RPMI7951 (cell line): ENCODE measurements around the gene LCT. TPM values are rescaled to one million over a fixed set of nuclear protein-coding genes. Genes with fewer than 3 reads are reported as not detected.
"Not testable (repeated sequence)": the region's sequence is repeated elsewhere in the genome, so short reads cannot be mapped to it uniquely, and the experiment has no call there.

Experiments used
- DNase-seq: peaks from one replicate; pipeline ENCODE4 v3.0.0-alpha.2; 2012; ENCODE audit warnings: low read depth
- total RNA-seq: library from RNA; depleted of rRNA; stranded (reverse); fragments of >200 nt; shearing (Covaris generic); gene quantifications from 2 replicates; pipeline ENCODE4 v1.2.3, GENCODE V29; 2014

LCT gene
- total RNA-seq, 1 experiment from 2014 or later, result not detected

- DNase-seq, result no peak
Observed at GRCh38 chr2:135831180-135831812, 5.7 kb downstream of the LCT start.

- no peak for DNase-seq
Observed at GRCh38 chr2:135829378-135830135, 7.4 kb downstream of the LCT start.

GRCh38 chr2:135826544-135826943, 10.4 kb downstream of the LCT start:
- no peak for DNase-seq

GRCh38 chr2:135825550-135826176, 11.3 kb downstream of the LCT start:
- DNase-seq, result no peak

GRCh38 chr2:135825131-135825530, 11.9 kb downstream of the LCT start:
- no peak for DNase-seq

GRCh38 chr2:135822855-135823254, 14.1 kb downstream of the LCT start:
- no peak for DNase-seq

GRCh38 chr2:135821190-135821589, 15.8 kb downstream of the LCT start:
- no peak for DNase-seq

- peak; percentile 71 for DNase-seq
Observed at GRCh38 chr2:135820003-135820618, 16.9 kb downstream of the LCT start.

GRCh38 chr2:135818937-135819610, 17.9 kb downstream of the LCT start:
- DNase-seq, result peak; percentile 42

- DNase-seq, result no peak
Observed at GRCh38 chr2:135817951-135818350, 19.0 kb downstream of the LCT start.

- DNase-seq, result no peak
Observed at GRCh38 chr2:135817466-135817865, 19.5 kb downstream of the LCT start.

GRCh38 chr2:135815269-135815668, 21.7 kb downstream of the LCT start:
- DNase-seq, result no peak

GRCh38 chr2:135812907-135813511, 24.0 kb downstream of the LCT start:
- DNase-seq, result no peak

- DNase-seq, result not testable (repeated sequence)
Observed at GRCh38 chr2:135807874-135808273, 29.1 kb downstream of the LCT start.

GRCh38 chr2:135803278-135803677, 33.7 kb downstream of the LCT start:
- no peak for DNase-seq

- no peak for DNase-seq
Observed at GRCh38 chr2:135802350-135802749, 34.6 kb downstream of the LCT start.

GRCh38 chr2:135800513-135801460, 36.2 kb downstream of the LCT start:
- no peak for DNase-seq

GRCh38 chr2:135799738-135800137, 37.2 kb downstream of the LCT start:
- no peak for DNase-seq

GRCh38 chr2:135798762-135799161, 38.2 kb downstream of the LCT start:
- DNase-seq, result no peak

GRCh38 chr2:135798275-135798705, 38.7 kb downstream of the LCT start:
- no peak for DNase-seq
